ENCODE results near the gene CDC45. TPM values are rescaled to one million over a fixed set of nuclear protein-coding genes. Genes with fewer than 3 reads are reported as not detected.

Gene CDC45
- total and polyA plus RNA-seq, 7 experiments from 2014 or later = 0.35 to 57.7 (median 0.85) TPM

- no peak overlapping the region for H3K27ac Mint-ChIP-seq
- H3K27ac ChIP-seq (ENCODE audit: low read depth, low read length) = no peak overlapping the region
- no peak for ATAC-seq
- ChIA-PET POLR2A (no interaction called here), CTCF (no interaction called here)
- no peak overlapping the region for H3K4me3 ChIP-seq (ENCODE audit: low read length)
- H3K4me1 ChIP-seq (ENCODE audit: control insufficient read depth in 2 of 2, insufficient read depth in 2 of 2, low read length in 2 of 2) = no peaks in the 10 kb centered on the region
- intact Hi-C loops (cut with micrococcal nuclease) = no loop called here
- no peaks in the 10 kb centered on the region for H3K27me3 Mint-ChIP-seq
- H3K4me1 Mint-ChIP-seq = peaks cover 0 to 1% (median 0%) of the 10 kb centered on the region in 7 donors
- no peak for DNase-seq
- H3K27me3 ChIP-seq (ENCODE audit: control insufficient read depth in 2 of 2, insufficient read depth in 2 of 2, low read length in 2 of 2) = no peaks in the 10 kb centered on the region
- peaks cover 5 to 53% (median 15%) of the 10 kb centered on the region in 5 donors for H3K36me3 Mint-ChIP-seq
- H3K9me3 Mint-ChIP-seq = peaks cover 0 to 2% (median 0%) of the 10 kb centered on the region in 11 donors
- no peaks in the 10 kb centered on the region for H3K9me3 ChIP-seq (ENCODE audit: control insufficient read depth in 2 of 3, low read length in 3 of 3)
- H3K36me3 ChIP-seq (ENCODE audit: control insufficient read depth in 2 of 3, insufficient read depth in 3 of 3, low read length in 3 of 3) = peaks cover 19 to 59% (median 25%) of the 10 kb centered on the region in 3 experiments
- no peak overlapping the region for H3K4me3 Mint-ChIP-seq
These were observed 21.8 kb upstream of the CDC45 start for GRCh38 chr22:19457828-19458428.

GRCh38 chr22:19460036-19460435, 19.7 kb upstream of the CDC45 start:
- no peaks in the 10 kb centered on the region for H3K4me1 ChIP-seq (ENCODE audit: control insufficient read depth in 2 of 2, insufficient read depth in 2 of 2, low read length in 2 of 2)
- ChIA-PET POLR2A (no interaction called here), CTCF (no interaction called here)
- ATAC-seq (no peak), DNase-seq (no peak)
- Mint-ChIP-seq H3K27me3 (no peaks in the 10 kb centered on the region), H3K4me1 (peaks cover 0 to 7% (median 0%) of the 10 kb centered on the region in 7 donors), H3K9me3 (peaks cover 0 to 2% (median 0%) of the 10 kb centered on the region in 11 donors), H3K27ac (no peak overlapping the region), H3K4me3 (no peak overlapping the region), H3K36me3 (peaks cover under 1 to 58% (median 20%) of the 10 kb centered on the region in 5 donors)
- H3K9me3 ChIP-seq (ENCODE audit: control insufficient read depth in 2 of 3, low read length in 3 of 3) = no peaks in the 10 kb centered on the region
- no peak overlapping the region for H3K27ac ChIP-seq (ENCODE audit: low read depth, low read length)
- H3K4me3 ChIP-seq (ENCODE audit: low read length) = no peak overlapping the region
- intact Hi-C loops (cut with micrococcal nuclease) = no loop called here
- H3K27me3 ChIP-seq (ENCODE audit: control insufficient read depth in 2 of 2, insufficient read depth in 2 of 2, low read length in 2 of 2) = no peaks in the 10 kb centered on the region
- peaks cover 16 to 58% (median 27%) of the 10 kb centered on the region in 3 experiments for H3K36me3 ChIP-seq (ENCODE audit: control insufficient read depth in 2 of 3, insufficient read depth in 3 of 3, low read length in 3 of 3)

- POLR2A ChIA-PET = interaction anchor here (1.0 to 1.2 kb wide), 2 partner anchors 13 to 18 kb away, joined by 3 to 4 read pairs; partner anchors contain the start of gene CDC45
- Histone ChIP-seq H3K27ac (ENCODE audit: low read depth, low read length) (no peak overlapping the region), H3K27me3 (ENCODE audit: control insufficient read depth in 2 of 2, insufficient read depth in 2 of 2, low read length in 2 of 2) (no peaks in the 10 kb centered on the region), H3K9me3 (ENCODE audit: control insufficient read depth in 2 of 3, low read length in 3 of 3) (no peaks in the 10 kb centered on the region), H3K4me3 (ENCODE audit: low read length) (no peak overlapping the region), H3K36me3 (ENCODE audit: control insufficient read depth in 2 of 3, insufficient read depth in 3 of 3, low read length in 3 of 3) (peaks cover 21 to 57% (median 29%) of the 10 kb centered on the region in 3 experiments), H3K4me1 (ENCODE audit: control insufficient read depth in 2 of 2, insufficient read depth in 2 of 2, low read length in 2 of 2) (no peaks in the 10 kb centered on the region)
- no peak overlapping the region for H3K4me3 Mint-ChIP-seq
- ATAC-seq (no peak), DNase-seq (no peak)
- CTCF ChIA-PET = no interaction called here
- peaks cover 0 to 13% (median 0%) of the 10 kb centered on the region in 7 donors for H3K4me1 Mint-ChIP-seq
- no peak overlapping the region for H3K27ac Mint-ChIP-seq
- intact Hi-C loops (cut with micrococcal nuclease) = no loop called here
- H3K36me3 Mint-ChIP-seq = peaks cover 6 to 55% (median 22%) of the 10 kb centered on the region in 5 donors
- H3K27me3 Mint-ChIP-seq = no peaks in the 10 kb centered on the region
- H3K9me3 Mint-ChIP-seq = peaks cover 0 to 1% (median 0%) of the 10 kb centered on the region in 11 donors
These were observed 18.2 kb upstream of the CDC45 start for GRCh38 chr22:19461506-19461905.

- H3K9me3 Mint-ChIP-seq = no peaks in the 10 kb centered on the region
- DNase-seq (no peak), ATAC-seq (no peak)
- no peaks in the 10 kb centered on the region for H3K27me3 ChIP-seq (ENCODE audit: control insufficient read depth in 2 of 2, insufficient read depth in 2 of 2, low read length in 2 of 2)
- intact Hi-C loops (cut with micrococcal nuclease) = no loop called here
- H3K4me3 Mint-ChIP-seq = no peak overlapping the region
- H3K27me3 Mint-ChIP-seq = no peaks in the 10 kb centered on the region
- peaks cover 6 to 57% (median 22%) of the 10 kb centered on the region in 5 donors for H3K36me3 Mint-ChIP-seq
- peaks cover 0 to 13% (median 0%) of the 10 kb centered on the region in 7 donors for H3K4me1 Mint-ChIP-seq
- H3K9me3 ChIP-seq (ENCODE audit: control insufficient read depth in 2 of 3, low read length in 3 of 3) = no peaks in the 10 kb centered on the region
- H3K36me3 ChIP-seq (ENCODE audit: control insufficient read depth in 2 of 3, insufficient read depth in 3 of 3, low read length in 3 of 3) = peaks cover 27 to 58% (median 33%) of the 10 kb centered on the region in 3 experiments
- ChIA-PET CTCF (no interaction called here), POLR2A (interaction anchor here (2.3 kb wide), 1 partner anchor 16 kb away, joined by 5 read pairs; the partner anchor contains the start of genes CDC45 and UFD1)
- no peak overlapping the region for H3K27ac ChIP-seq (ENCODE audit: low read depth, low read length)
- peak overlapping the region in 1 of 9 donors; percentile 50 for H3K27ac Mint-ChIP-seq
- H3K4me1 ChIP-seq (ENCODE audit: control insufficient read depth in 2 of 2, insufficient read depth in 2 of 2, low read length in 2 of 2) = no peaks in the 10 kb centered on the region
- H3K4me3 ChIP-seq (ENCODE audit: low read length) = no peak overlapping the region
These were observed 16.7 kb upstream of the CDC45 start for GRCh38 chr22:19463008-19463407.

GRCh38 chr22:19463491-19464469, 15.9 kb upstream of the CDC45 start:
- no peak for ATAC-seq
- no peak overlapping the region for H3K4me3 Mint-ChIP-seq
- Histone ChIP-seq H3K4me1 (ENCODE audit: control insufficient read depth in 2 of 2, insufficient read depth in 2 of 2, low read length in 2 of 2) (no peaks in the 10 kb centered on the region), H3K27ac (ENCODE audit: low read depth, low read length) (no peak overlapping the region), H3K27me3 (ENCODE audit: control insufficient read depth in 2 of 2, insufficient read depth in 2 of 2, low read length in 2 of 2) (no peaks in the 10 kb centered on the region), H3K4me3 (ENCODE audit: low read length) (no peak overlapping the region), H3K36me3 (ENCODE audit: control insufficient read depth in 2 of 3, insufficient read depth in 3 of 3, low read length in 3 of 3) (peaks cover 27 to 63% (median 36%) of the 10 kb centered on the region in 3 experiments), H3K9me3 (ENCODE audit: control insufficient read depth in 2 of 3, low read length in 3 of 3) (no peaks in the 10 kb centered on the region)
- ChIA-PET CTCF (no interaction called here), POLR2A (interaction anchor here (2.3 kb wide), 1 partner anchor 16 kb away, joined by 5 read pairs; the partner anchor contains the start of genes CDC45 and UFD1)
- H3K9me3 Mint-ChIP-seq = no peaks in the 10 kb centered on the region
- peak overlapping the region in 2 of 9 donors; percentile 61 to 76 for H3K27ac Mint-ChIP-seq
- no peaks in the 10 kb centered on the region for H3K27me3 Mint-ChIP-seq
- peaks cover 0 to 19% (median 0%) of the 10 kb centered on the region in 7 donors for H3K4me1 Mint-ChIP-seq
- DNase-seq = no peak
- peaks cover 9 to 62% (median 22%) of the 10 kb centered on the region in 5 donors for H3K36me3 Mint-ChIP-seq
- intact Hi-C loops (cut with micrococcal nuclease) = no loop called here

GRCh38 chr22:19464546-19464945, 15.2 kb upstream of the CDC45 start:
- H3K4me3 ChIP-seq (ENCODE audit: low read length) = no peak overlapping the region
- ATAC-seq = no peak
- no peak for DNase-seq
- intact Hi-C loops (cut with micrococcal nuclease) = no loop called here
- Mint-ChIP-seq H3K4me3 (no peak overlapping the region), H3K36me3 (peaks cover 13 to 68% (median 26%) of the 10 kb centered on the region in 5 donors), H3K4me1 (peaks cover 0 to 24% (median 0%) of the 10 kb centered on the region in 7 donors), H3K9me3 (no peaks in the 10 kb centered on the region), H3K27me3 (no peaks in the 10 kb centered on the region), H3K27ac (peak overlapping the region in 1 of 9 donors; percentile 43)
- no peaks in the 10 kb centered on the region for H3K4me1 ChIP-seq (ENCODE audit: control insufficient read depth in 2 of 2, insufficient read depth in 2 of 2, low read length in 2 of 2)
- no peak overlapping the region for H3K27ac ChIP-seq (ENCODE audit: low read depth, low read length)
- ChIA-PET POLR2A (interaction anchor here (2.3 kb wide), 1 partner anchor 15 kb away, joined by 5 read pairs; the partner anchor contains the start of genes CDC45 and UFD1), CTCF (no interaction called here)
- no peaks in the 10 kb centered on the region for H3K27me3 ChIP-seq (ENCODE audit: control insufficient read depth in 2 of 2, insufficient read depth in 2 of 2, low read length in 2 of 2)
- H3K9me3 ChIP-seq (ENCODE audit: control insufficient read depth in 2 of 3, low read length in 3 of 3) = no peaks in the 10 kb centered on the region
- peaks cover 27 to 71% (median 43%) of the 10 kb centered on the region in 3 experiments for H3K36me3 ChIP-seq (ENCODE audit: control insufficient read depth in 2 of 3, insufficient read depth in 3 of 3, low read length in 3 of 3)
